Stimulated activated CD8-positive, alpha-beta memory T cell treated with anti-CD3 and anti-CD28 coated beads, Interleukin-15, amount 100 ng/mL, for 48 hours (primary cell): ENCODE results near the gene KCNN1.
A peak's percentile ranks its signal among the peaks of the same experiment; 100 is the strongest.

Experiments
- DNase-seq, 2 donors: peaks; one replicate each; pipeline ENCODE4 v3.0.0-alpha.2; 2020; ENCODE audit warnings: low read depth in 2 of 2

KCNN1 gene

GRCh38 chr19:17947815-17948513, 18.9 kb upstream of the KCNN1 start:
- peak; percentile 96 for DNase-seq

- no peak for DNase-seq
Observed at GRCh38 chr19:17948514-17948900, 18.4 kb upstream of the KCNN1 start.

GRCh38 chr19:17948931-17949930, 17.7 kb upstream of the KCNN1 start:
- DNase-seq = no peak

- no peak for DNase-seq
Observed at GRCh38 chr19:17949956-17950309, 17.0 kb upstream of the KCNN1 start.

GRCh38 chr19:17950310-17951156, 16.4 kb upstream of the KCNN1 start:
- DNase-seq = peak in 1 of 2 donors; percentile 24

GRCh38 chr19:17951157-17951989, 15.5 kb upstream of the KCNN1 start:
- no peak for DNase-seq

- no peak for DNase-seq
Observed at GRCh38 chr19:17951990-17952976, 14.6 kb upstream of the KCNN1 start.

- no peak for DNase-seq
Observed at GRCh38 chr19:17953316-17953801, 13.5 kb upstream of the KCNN1 start.

GRCh38 chr19:17953869-17954268, 13.0 kb upstream of the KCNN1 start:
- DNase-seq = no peak

- DNase-seq = no peak
Observed at GRCh38 chr19:17954401-17954800, 12.5 kb upstream of the KCNN1 start.

GRCh38 chr19:17957149-17957849, 9.6 kb upstream of the KCNN1 start:
- no peak for DNase-seq

GRCh38 chr19:17957885-17958284, 9.0 kb upstream of the KCNN1 start:
- DNase-seq = no peak

GRCh38 chr19:17963936-17964691, 2.8 kb upstream of the KCNN1 start:
- no peak for DNase-seq

GRCh38 chr19:17965370-17966128, 1.4 kb upstream of the KCNN1 start:
- DNase-seq = no peak

GRCh38 chr19:17966129-17966483, 801 bp upstream of the KCNN1 start:
- DNase-seq = no peak

GRCh38 chr19:17967257-17968051, 547 bp downstream of the KCNN1 start:
- no peak for DNase-seq

- no peak for DNase-seq
Observed at GRCh38 chr19:17968362-17968761, 1.5 kb downstream of the KCNN1 start.
